22Rv1 (cell line): ENCODE measurements around the gene TBC1D22A.

Source experiments
- CTCF ChIP-seq: fragments of 450-650 bp; IDR thresholded peaks from 2 replicates; pipeline ENCODE4 v1.5.1; 2017; ENCODE audit warnings: mild to moderate bottlenecking
- ZFX ChIP-seq: fragments of 450-650 bp; IDR thresholded peaks from 2 replicates; pipeline ENCODE4 v1.6.1; 2017; ENCODE audit warnings: antibody characterized with exemption, borderline replicate concordance

GRCh38 chr22:47022475-47022874 lies 260.0 kb downstream of the TBC1D22A start:
- TF ChIP-seq CTCF (no peak), ZFX (no peak)
